NCI-H524 treated with DMSO at 0.1 percent for 48 hours (cell line): ENCODE data around the gene LENG1.

Experiments used
- DNase-seq: peaks from one replicate; lab custom pipeline; 2025; lab: John Stamatoyannopoulos, UW

The LENG1 gene

DNA sequence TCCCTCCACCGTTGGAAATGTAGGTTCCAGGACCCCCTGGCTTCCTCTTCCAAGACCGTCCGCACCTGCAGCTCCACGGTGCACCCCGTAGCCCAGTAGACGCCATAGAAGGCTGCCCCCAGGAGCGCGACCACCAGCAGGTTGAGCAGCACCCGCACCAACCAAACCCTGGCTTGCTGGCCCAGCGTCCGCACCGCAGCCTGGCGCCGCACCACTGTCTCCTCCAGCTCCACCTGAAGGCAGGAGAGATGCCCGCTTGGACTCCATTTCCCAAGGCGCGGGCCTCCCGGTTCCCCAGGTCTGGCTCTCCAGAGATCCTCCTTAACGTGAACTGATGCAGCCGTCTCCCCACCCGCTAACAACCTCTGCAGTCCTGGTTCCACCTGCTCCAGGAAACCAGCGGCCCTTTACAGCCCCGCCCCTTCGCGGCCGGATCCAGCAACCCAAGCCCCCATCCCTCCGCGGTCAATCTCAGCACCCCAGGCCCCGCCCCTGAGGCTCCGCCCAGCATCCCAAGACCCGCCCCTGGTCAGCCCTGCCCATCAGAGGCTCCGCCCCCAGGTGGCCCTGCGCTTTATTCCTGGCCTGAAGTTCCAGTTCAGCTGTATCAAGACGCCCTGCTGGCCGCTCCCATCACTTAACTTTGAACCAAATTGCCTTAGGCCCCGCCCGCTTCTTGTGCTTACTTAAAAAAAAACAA is 5.0 kb upstream of the LENG1 start:
- no peak for DNase-seq

DNA sequence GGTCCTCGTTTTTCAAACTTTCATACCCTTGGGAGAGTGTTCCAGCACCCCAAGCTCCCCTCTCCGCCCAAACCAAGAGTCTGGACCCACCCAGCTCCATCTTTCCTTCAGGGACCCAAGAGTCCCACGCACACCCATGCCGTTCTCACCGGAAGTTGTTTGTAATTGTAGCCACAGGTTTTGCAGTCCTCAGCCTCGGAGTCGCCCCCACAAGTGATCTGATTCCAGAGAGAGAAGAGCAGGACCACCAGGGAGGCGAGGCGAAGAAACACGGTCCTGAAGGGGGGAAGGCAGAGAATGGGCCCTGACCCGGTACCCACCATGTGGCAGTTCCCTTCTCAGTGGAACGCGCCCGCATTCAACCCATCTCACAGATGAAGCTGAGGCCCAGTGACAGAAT is 3.4 kb upstream of the LENG1 start:
- DNase-seq, result no peak

DNA sequence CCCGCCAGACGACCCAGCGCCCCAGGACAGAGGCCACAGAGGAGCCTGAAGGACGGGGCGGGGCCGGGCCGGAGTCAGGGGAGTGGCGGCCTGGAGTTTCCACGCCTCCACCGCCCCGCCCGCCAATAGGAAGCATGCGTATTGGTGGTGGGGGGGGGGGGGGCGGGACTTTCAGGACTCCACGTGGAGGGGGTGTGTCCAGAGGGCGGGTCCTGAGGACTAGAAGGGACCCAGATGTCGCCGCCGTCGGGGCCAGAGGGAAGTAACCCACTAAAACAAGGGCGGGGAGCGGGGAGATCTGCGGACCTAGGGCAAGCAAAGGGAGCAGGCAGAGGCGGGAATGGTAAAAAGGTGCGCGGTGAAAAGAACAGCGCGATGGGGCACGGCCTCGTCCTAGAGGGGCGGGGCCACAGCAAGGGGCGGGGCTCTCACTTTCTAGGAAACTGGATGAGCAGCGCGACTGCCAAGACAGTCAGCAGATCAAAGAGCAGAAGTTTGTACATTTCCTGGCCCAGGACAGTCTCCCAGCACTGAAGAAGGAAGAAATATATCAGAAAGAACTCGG is 2.8 kb upstream of the LENG1 start:
- no peak for DNase-seq

DNA sequence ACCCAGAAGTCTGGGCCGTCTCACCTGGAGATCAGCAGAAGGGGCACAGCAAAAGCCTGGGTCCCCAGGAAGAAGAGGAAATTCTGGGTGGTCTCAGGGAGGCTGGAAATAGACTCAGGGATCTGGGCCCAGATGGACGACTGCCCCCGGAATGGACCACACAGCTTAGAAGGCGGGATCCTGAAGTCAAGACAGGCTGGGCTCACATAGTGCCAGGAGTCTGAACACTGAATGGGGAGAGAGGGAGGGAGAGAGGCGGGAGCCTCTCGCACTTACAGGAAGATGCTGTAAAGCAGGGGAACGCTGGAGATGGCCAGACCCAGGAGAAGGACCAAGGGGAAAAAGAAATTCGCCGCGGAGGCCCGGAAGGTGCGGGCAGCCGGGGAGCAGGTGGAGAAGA is 1.3 kb upstream of the LENG1 start:
- no peak for DNase-seq

DNA sequence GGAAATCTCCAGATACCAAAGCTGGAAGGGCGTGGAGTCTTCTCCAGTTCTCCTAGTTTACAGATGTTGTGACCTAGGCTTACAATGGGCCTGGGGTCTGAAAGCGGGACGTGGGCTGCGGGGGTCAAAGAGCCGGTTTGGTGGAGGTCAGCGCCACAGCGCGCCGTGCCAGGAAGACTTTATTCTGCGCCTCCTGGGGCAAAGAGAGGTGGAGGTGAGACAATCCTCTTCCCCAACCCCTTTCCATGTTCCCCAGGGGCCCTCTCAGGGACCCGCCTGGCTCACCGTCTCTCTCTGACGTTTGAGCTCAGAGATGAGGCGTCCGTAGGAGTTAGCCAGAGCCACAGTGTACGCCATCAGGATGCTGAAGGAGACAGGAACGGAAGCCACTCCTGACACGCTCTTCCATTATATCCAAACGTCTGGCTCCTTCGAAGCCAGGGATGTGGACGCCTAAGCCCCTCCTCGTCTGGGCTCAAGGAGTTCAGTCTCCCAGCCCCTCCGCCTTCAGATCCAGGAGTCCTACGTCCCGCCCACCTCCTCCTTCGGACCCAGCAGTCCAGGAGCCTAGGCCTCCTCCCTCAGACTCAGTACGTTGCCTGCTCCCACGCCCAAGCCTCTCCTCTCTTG is 776 bp upstream of the LENG1 start:
- no peak for DNase-seq

DNA sequence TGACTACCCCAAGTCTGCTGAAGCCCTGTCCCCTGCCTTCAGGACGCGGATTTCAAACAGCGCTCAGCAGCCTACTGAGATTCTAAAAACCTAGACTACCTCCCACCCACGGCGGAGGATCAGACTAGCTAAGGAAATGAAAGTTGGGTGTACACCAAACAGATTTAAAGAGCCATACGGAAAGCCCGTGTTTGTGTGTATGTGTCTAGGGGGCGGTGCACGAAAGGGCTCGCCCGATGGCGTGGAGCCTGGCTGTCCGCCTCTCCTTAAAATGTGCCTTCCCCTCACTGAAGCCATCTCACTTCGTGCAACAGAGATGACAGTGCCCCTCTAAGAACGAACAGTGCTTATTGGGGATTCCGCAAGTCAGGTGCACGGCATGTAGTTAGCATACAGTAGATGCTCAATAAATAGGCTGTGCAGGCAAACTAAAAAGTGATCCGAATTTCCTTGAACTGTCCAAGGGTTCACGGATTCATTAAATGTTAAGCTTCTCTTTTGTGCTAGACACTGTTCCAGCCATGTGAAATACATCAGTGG is 639 bp downstream of the LENG1 start:
- DNase-seq, result no peak

DNA sequence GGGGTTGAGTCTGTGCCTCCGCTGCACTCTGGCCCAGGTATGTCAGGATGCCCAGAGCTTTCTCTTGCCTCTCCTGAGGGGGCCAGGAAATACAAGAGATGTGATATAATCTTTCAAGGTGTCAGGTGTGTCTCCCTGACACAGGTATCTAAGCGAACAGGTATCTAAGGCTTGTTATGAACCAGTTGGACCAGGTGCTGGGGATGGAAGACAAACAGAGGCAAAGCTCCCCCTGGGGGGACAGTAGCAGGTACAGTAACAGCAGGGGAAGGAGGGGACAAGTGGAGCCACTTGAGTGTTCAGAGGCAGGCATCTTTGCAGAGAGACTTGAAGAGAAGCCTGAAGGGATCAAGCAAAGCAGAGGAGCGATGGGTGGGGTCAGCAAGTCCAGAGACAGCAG is 2.6 kb downstream of the LENG1 start:
- DNase-seq, result no peak

DNA sequence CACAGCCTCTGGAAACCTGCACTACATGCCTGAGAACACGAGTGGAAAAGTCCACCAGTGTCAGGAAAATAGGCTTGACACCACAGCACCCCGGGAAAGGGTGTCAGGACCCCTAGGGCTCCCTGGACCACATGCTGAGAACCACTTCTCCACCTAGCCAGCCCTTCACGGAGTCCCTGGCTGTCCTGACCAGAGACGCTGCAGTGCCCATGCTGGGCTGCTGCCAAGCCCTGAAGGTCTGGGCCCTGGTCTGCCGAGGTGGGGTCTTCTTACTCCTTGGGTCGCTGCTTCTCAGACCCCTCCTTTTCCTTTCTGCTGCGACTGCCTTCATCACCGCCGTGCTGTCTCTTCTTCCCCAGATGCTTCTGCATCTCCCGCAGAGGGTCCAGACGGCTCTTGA is 3.0 kb downstream of the LENG1 start:
- DNase-seq, result no peak

DNA sequence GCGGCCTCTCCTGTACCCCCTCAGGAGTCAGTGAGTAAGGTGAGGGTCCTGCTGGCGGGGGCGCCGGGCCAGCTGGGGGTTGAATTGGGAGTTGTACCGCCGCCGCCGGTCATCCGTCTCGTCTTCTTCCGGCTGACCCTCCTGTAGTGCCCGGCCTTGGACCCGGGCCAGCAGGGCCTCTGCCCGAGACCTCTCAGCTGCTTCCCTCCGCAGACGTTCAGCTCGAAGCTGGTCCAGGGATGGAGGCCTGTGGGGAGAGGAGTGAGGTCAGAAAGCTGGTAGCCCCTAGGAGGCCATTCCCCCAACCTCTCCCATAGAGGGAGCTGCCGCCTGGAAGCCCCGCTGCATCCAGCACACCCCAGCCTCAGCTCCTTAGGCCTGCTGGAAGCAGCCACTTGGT is 3.8 kb downstream of the LENG1 start:
- no peak for DNase-seq

DNA sequence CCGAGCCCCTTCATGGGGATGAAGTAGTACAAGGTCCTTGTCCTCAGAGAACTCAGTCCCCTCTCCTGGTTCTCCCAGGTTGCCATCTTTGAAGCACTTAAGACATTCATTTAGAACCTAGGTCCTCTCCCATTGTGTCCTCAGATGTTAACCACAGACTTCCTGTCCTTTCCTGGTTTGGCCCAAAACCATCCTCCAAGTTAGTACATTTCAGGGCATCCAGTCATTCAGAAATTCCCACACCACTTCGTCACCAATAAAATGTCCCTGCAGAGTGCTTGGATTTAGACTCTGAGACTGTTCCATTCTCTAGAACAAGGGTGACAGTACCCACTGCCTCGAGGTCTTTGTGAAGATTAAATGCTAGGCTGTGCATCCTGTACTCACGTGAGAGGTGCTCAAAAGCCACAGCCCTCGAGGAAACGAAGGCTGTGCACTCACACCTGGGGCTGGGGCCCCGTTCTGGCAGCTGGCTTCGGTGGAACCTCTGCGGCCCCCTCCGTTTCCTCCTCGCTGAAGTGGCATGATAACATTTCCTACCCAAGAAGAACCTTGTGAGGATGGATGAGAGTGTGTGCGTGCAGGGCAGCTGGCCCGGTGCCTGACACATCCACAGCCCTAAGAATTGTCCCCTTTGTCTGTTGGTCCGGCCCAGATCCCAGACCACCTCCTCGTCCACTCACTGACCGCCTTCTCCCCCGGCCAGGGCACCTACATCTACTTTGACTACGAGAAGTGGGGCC is 4.7 kb downstream of the LENG1 start:
- no peak for DNase-seq

DNA sequence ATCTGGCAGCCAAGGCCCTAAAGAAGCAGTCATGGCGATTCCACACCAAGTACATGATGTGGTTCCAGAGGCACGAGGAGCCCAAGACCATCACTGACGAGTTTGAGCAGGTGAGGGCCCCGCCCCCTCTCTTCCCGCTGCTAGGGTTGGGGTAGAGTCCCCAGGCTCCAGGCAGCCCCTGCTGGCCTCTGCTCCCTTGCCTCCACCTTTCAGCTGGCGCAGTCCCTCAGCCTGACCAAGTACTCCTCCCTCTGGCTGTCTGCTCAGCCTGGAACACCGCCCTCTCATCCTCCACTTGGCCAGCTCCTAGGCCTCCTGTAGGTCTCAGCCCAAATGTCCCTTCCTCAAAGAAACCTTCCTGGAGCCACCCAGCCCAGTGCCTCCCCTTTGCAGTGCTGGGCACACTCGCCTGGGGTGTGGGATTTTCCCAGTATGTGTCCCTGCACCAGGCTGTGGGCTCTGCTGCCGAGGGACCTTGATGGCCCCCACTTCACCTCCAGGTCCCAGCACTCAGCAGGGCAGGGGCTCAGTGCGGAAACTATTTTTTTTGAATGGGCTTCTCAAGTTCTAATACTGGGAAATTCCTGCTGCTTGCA is 5.7 kb downstream of the LENG1 start:
- no peak for DNase-seq

DNA sequence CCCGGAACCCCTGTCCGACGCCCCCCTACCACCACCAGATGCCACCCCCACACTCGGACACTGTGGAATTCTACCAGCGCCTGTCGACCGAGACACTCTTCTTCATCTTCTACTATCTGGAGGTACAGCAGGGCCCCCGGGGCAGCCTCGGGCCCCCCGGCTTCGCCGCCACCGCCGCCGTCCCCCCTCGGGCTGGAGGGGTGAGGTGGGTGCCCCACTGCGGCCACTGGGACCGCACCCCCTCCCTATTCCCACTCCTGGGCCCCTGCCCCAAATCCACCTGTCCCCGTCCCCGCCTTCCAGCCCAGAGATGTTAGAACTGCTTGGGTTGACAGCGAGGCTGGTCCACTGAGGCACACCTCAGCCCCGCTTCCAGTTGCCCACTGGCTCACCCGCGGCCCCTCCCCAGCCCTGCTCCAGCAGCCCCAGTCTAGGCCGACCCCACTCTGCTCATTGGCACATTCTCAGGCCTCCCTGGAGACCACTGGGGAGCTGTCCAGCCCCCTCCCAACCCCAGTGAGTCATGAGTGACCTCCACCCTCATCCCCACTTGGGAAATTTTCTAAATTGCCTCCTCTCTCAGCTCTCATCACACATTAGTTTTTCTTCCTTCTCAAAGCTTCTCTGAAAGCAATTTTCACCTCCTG is 6.5 kb downstream of the LENG1 start:
- no peak for DNase-seq

DNA sequence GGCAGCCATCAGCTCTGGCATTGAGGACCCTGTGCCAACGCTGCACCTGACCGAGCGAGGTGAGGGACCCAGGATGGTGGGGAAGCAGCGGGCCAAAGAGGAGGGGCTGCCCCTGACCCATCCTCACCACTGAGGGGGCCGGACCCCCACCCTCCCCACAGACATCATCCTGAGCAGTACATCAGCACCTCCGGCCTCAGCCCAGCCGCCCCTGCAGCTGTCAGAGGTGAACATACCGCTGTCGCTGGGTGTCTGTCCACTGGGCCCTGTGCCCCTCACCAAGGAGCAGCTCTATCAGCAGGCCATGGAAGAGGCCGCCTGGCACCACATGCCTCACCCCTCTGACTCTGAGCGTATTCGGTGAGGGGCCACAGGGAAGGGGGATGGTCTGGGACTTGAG is 7.3 kb downstream of the LENG1 start:
- no peak for DNase-seq

DNA sequence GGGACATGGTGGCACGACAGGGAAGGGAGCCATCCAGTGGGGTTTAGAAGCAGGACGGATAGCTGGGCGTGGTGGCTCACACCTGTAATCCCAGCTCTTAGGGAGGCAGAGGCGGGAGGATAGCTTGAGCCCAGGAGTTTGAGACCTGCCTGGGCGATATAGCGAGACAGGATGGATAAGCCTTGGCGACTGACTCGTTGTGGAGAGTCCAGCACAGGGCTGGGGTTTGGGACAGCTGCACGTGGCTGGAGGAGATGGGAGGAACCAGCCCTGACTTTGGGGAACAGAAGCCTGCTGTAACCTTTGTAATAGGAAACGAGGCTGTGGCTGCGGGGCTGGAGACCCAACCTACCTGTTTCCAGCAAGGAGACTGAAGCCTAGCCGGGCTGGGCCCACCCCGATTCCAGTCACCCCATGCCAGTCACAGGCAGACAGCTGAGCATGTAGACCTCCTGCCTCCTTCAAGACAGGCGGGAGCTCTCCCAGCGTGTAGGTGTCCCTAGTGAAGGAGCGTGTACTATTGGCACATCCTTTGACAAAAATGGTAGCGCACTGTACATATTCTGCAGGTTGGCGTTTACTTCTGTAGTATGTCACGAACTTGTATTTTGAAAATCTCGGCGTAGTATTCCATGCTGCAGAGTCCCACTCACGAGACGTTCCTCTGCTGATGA is 8.0 kb downstream of the LENG1 start:
- DNase-seq, result no peak

DNA sequence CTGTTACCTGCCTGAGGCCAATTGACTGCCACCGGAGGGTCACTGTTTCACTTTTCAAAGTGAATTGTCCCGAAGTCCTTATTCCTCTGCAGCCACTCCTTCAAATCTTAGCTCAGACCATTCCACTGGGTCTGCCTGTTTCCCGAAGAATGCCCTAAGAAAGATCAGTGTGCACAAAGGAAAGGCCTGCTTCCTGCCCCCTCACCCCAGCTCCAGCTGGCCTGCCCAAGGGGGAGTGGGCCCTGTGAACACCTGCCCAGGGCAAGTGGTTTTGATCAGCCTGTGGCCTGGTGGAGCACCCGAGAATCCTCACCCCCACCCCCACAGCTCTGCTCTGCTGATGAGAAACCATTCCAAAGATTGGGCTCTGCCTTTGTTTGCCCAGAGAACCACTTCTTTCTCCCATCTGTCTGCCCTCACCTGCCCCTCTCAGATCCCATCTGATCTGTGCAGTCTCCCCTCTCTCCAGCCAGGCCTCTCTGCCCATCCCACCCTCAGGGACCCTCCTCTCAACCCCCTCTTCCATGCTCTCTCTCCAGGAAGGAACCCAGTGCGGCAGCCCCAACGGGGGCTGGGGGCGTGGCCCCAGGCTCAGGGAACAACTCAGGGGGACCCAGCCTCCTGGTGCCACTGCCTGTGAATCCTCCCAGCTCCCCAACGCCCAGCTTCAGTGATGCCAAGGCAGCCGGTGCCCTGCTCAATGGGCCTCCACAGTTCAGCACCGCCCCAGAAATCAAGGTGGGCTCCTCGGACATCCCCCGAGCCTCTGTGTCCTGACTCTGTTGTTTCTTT is 10.3 kb downstream of the LENG1 start:
- no peak for DNase-seq

DNA sequence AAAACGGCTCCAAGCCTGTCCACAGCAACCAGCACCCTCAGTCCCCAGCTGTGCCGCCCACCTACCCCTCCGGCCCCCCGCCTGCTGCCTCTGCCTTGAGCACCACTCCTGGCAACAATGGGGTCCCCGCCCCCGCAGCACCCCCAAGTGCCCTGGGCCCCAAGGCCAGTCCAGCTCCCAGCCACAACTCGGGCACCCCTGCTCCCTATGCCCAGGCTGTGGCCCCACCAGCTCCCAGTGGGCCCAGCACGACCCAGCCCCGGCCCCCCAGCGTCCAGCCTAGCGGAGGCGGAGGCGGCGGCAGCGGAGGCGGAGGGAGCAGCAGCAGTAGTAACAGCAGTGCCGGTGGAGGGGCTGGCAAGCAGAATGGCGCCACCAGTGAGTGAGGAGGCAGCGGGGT is 11.4 kb downstream of the LENG1 start:
- no peak for DNase-seq

DNA sequence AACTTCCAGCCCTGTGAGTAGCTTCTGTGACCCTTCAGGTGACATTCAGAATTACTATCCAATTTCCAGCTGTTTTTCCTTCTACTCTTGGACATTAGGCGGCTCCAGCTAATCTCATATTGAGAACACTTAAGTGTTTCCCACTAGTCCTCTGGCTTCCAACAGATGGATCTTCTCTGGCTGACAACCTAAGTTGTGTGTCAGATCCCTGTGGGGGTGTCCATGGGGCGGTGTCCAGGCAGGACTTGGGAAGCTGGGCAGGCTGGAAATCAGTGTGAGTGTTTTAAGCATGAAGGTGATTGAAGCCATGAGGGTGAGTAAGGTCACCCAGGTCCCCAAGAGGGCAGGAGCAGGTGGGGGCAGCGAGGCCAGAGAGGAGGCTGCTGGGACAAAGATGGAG is 11.8 kb downstream of the LENG1 start:
- no peak for DNase-seq

DNA sequence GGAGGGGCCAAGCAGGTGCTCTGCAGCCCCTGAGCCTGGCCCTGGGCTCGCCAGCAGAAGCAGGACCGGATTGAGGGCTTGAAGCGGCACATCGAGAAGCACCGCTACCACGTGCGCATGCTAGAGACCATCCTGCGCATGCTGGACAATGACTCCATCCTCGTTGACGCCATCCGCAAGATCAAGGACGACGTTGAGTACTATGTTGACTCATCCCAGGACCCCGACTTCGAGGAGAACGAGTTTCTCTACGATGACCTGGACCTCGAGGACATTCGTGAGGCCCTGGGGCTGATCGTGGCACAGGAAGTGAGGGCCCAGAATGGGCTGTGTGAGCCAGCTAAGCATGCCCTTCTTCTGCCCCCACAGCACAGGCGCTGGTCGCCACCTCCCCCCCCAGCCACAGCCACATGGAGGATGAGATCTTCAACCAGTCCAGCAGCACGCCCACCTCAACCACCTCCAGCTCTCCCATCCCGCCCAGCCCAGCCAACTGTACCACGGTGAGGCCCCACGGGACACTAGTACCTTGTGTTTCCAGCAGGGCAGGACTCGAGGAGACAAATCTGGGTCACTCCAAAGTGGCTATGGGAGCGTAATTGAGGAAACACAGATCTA is 13.9 kb downstream of the LENG1 start:
- no peak for DNase-seq

DNA sequence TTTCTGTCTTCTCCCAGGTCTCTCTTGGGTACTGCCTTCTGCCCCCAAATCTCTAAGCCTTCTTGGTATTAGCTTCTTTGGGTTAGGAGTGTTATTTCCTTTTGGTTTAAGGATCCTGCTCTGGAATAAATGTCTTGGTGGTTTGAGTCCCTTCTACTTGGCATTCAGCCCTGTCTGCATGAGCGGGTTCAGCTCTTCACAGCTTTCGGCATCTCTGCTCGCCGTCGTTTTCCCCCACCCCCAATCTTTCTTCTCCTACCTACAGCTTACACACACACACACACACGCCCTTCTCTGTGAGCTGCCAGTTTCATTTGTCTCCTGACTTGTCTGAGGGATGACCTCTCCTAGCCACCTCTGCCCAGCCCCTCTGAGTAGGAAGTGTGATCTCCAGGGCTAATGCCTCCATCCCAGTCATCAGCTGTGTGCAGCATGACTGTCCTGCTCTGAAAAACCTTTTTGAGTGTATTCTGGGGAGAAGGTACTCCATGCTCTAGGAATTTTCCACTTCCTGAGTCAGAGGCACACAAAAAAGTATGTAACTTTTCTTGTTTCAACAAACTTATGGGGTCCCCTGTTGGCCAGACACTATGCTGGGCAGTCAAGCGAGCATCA is 17.2 kb downstream of the LENG1 start:
- DNase-seq, result no peak

DNA sequence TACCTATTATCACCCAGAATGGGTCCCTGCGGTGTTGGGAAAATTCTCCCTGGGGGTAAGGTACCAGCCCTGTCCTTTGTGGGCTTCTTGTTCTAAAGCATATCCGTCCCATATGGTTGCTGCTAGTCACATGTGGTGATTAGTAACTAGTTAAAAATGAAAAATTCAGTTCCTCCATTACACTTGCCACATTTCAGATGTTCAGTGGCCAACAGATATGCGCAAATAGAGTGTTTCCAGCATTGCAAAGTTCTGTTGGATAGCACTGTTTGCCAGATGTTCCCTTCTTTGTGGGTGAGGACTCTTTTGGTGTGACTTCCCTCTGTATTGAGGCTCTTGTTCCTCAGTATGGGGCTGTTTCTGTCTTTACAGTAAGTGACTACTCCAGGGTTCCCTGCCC is 18.2 kb downstream of the LENG1 start:
- no peak for DNase-seq
